Measurements from ENCODE around the gene LDB2. TPM values are rescaled to one million over a fixed set of nuclear protein-coding genes. Genes with fewer than 3 reads are reported as not detected.

The LDB2 gene
- total and polyA plus RNA-seq, 4 donors, result 41.7 to 88.2 (median 61.9) TPM

- H3K27me3 ChIP-seq (ENCODE audit: control insufficient read depth, insufficient read depth, low read length), result no peaks in the 10 kb centered on the region
- H3K36me3 ChIP-seq (ENCODE audit: control insufficient read depth, insufficient read depth, low read length), result no peaks in the 10 kb centered on the region
- no CpG with 5 or more reads among the region's 5 CpGs for WGBS (ENCODE audit: insufficient coverage)
- no peak overlapping the region for H3K27ac ChIP-seq (ENCODE audit: low read depth, low read length)
- no peak overlapping the region for H3K4me3 ChIP-seq (ENCODE audit: low read depth, low read length)
- DNase-seq (ENCODE audit: low read depth in 4 of 6, low spot score in 6 of 6), result no peak
- peaks cover 2% of the 10 kb centered on the region for H3K9me3 ChIP-seq (ENCODE audit: control insufficient read depth, insufficient read depth, low read length)
- no peaks in the 10 kb centered on the region for H3K4me1 ChIP-seq (ENCODE audit: control insufficient read depth, insufficient read depth, low read length)
Observed at GRCh38 chr4:16483540-16483939, 414.9 kb downstream of the LDB2 start.

GRCh38 chr4:16480011-16480410 lies 418.4 kb downstream of the LDB2 start:
- peak in 2 of 6 donors; percentile 23 to 24 for DNase-seq (ENCODE audit: low read depth in 4 of 6, low spot score in 6 of 6)
- 67% methylated on average over 1 of the region's 2 CpGs for WGBS (ENCODE audit: insufficient coverage)
- H3K27me3 ChIP-seq (ENCODE audit: control insufficient read depth, insufficient read depth, low read length), result no peaks in the 10 kb centered on the region

GRCh38 chr4:16472537-16472936 lies 425.9 kb downstream of the LDB2 start:
- no peak overlapping the region for H3K27ac ChIP-seq (ENCODE audit: low read depth, low read length)
- DNase-seq (ENCODE audit: low read depth in 4 of 6, low spot score in 6 of 6), result no peak
- WGBS (ENCODE audit: insufficient coverage), result no CpG with 5 or more reads among the region's 1 CpG
- no peaks in the 10 kb centered on the region for H3K4me1 ChIP-seq (ENCODE audit: control insufficient read depth, insufficient read depth, low read length)
- H3K4me3 ChIP-seq (ENCODE audit: low read depth, low read length), result no peak overlapping the region
- no peaks in the 10 kb centered on the region for H3K27me3 ChIP-seq (ENCODE audit: control insufficient read depth, insufficient read depth, low read length)
- H3K36me3 ChIP-seq (ENCODE audit: control insufficient read depth, insufficient read depth, low read length), result no peaks in the 10 kb centered on the region
- peaks cover 2% of the 10 kb centered on the region for H3K9me3 ChIP-seq (ENCODE audit: control insufficient read depth, insufficient read depth, low read length)

More at GRCh38 chr4:16480011-16480410, 418.4 kb downstream of the LDB2 start:
- no peaks in the 10 kb centered on the region for H3K36me3 ChIP-seq (ENCODE audit: control insufficient read depth, insufficient read depth, low read length)
- H3K4me3 ChIP-seq (ENCODE audit: low read depth, low read length), result no peak overlapping the region
- no peaks in the 10 kb centered on the region for H3K9me3 ChIP-seq (ENCODE audit: control insufficient read depth, insufficient read depth, low read length)
- H3K27ac ChIP-seq (ENCODE audit: low read depth, low read length), result no peak overlapping the region
- H3K4me1 ChIP-seq (ENCODE audit: control insufficient read depth, insufficient read depth, low read length), result no peaks in the 10 kb centered on the region

DNA sequence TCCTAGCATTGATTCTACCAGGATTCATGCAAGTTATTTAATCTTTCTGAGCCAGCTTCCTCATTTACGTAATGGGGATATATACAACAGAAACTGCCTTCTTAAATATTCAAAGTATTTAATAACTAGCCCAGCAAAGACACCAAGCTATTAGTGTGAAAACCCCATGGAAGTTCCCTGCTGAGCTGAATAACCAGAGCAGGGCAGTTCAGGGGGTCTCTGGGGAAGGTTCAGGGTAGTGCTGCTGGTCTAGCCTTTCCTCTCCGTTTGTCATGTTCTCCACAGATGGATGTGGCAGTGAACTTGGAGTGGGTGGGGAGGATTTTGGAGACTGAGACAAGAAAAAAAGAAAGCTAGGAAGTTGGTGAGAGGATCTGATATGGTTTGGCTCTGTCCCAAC lies 431.4 kb downstream of the LDB2 start:
- no peaks in the 10 kb centered on the region for H3K36me3 ChIP-seq (ENCODE audit: control insufficient read depth, insufficient read depth, low read length)
- no peaks in the 10 kb centered on the region for H3K27me3 ChIP-seq (ENCODE audit: control insufficient read depth, insufficient read depth, low read length)
- WGBS (ENCODE audit: insufficient coverage), result 80% methylated on average over 1 of the region's 2 CpGs
- DNase-seq (ENCODE audit: low read depth in 4 of 6, low spot score in 6 of 6), result no peak
- H3K9me3 ChIP-seq (ENCODE audit: control insufficient read depth, insufficient read depth, low read length), result no peaks in the 10 kb centered on the region
- no peaks in the 10 kb centered on the region for H3K4me1 ChIP-seq (ENCODE audit: control insufficient read depth, insufficient read depth, low read length)
- H3K27ac ChIP-seq (ENCODE audit: low read depth, low read length), result no peak overlapping the region
- H3K4me3 ChIP-seq (ENCODE audit: low read depth, low read length), result no peak overlapping the region

GRCh38 chr4:16466581-16466980 lies 431.9 kb downstream of the LDB2 start:
- Histone ChIP-seq H3K4me1 (ENCODE audit: control insufficient read depth, insufficient read depth, low read length) (no peaks in the 10 kb centered on the region), H3K36me3 (ENCODE audit: control insufficient read depth, insufficient read depth, low read length) (no peaks in the 10 kb centered on the region), H3K27ac (ENCODE audit: low read depth, low read length) (no peak overlapping the region), H3K4me3 (ENCODE audit: low read depth, low read length) (no peak overlapping the region), H3K27me3 (ENCODE audit: control insufficient read depth, insufficient read depth, low read length) (no peaks in the 10 kb centered on the region), H3K9me3 (ENCODE audit: control insufficient read depth, insufficient read depth, low read length) (no peaks in the 10 kb centered on the region)
- DNase-seq (ENCODE audit: low read depth in 4 of 6, low spot score in 6 of 6), result no peak
- 100% methylated on average over 1 of the region's 1 CpG for WGBS (ENCODE audit: insufficient coverage)

DNA sequence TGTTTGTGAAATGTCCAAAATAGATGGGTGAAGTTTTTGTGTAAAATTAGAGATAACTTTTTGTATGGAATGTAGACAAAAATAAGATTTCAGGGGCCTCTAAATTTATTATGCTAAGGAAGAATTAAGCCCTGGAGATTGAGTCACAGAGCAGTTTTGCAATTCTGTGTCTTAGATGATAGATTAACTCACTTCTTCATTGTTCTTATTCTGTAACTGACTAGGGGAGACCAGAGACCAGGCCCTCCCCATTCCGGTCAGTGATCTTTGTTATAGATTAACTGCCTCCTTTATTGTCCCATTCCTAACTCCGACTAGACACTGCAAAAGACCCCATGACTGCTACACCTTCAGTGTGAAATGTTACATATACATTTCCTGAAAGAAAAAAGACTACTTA lies 433.8 kb downstream of the LDB2 start:
- Histone ChIP-seq H3K9me3 (ENCODE audit: control insufficient read depth, insufficient read depth, low read length) (no peaks in the 10 kb centered on the region), H3K4me1 (ENCODE audit: control insufficient read depth, insufficient read depth, low read length) (no peaks in the 10 kb centered on the region), H3K36me3 (ENCODE audit: control insufficient read depth, insufficient read depth, low read length) (no peaks in the 10 kb centered on the region), H3K27me3 (ENCODE audit: control insufficient read depth, insufficient read depth, low read length) (no peaks in the 10 kb centered on the region), H3K27ac (ENCODE audit: low read depth, low read length) (no peak overlapping the region), H3K4me3 (ENCODE audit: low read depth, low read length) (no peak overlapping the region)
- DNase-seq (ENCODE audit: low read depth in 4 of 6, low spot score in 6 of 6), result no peak
- WGBS (ENCODE audit: insufficient coverage), result no CpG with 5 or more reads among the region's 2 CpGs

DNA sequence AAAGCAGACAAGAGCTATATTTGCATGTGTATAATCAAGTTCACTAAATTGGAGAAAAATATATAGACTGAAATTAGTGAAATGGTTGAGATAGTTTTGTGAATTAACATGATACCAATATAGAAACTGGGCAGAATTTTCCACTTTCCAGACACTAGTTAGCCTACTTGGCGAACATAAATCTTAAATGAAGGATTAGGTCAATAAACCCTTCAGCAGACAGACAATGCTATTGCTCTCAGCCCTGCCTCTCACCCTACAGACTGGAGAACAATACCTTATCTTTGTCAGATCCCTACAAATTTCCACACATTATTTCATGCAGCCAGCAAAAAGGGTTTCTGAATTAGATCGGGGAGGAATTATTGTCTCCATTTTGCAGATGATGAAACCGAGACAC lies 435.8 kb downstream of the LDB2 start:
- no peak for DNase-seq (ENCODE audit: low read depth in 4 of 6, low spot score in 6 of 6)
- H3K27me3 ChIP-seq (ENCODE audit: control insufficient read depth, insufficient read depth, low read length), result no peaks in the 10 kb centered on the region
- H3K4me3 ChIP-seq (ENCODE audit: low read depth, low read length), result no peak overlapping the region
- no peaks in the 10 kb centered on the region for H3K36me3 ChIP-seq (ENCODE audit: control insufficient read depth, insufficient read depth, low read length)
- no peaks in the 10 kb centered on the region for H3K4me1 ChIP-seq (ENCODE audit: control insufficient read depth, insufficient read depth, low read length)
- WGBS (ENCODE audit: insufficient coverage), result 38% methylated on average over 2 of the region's 3 CpGs
- H3K9me3 ChIP-seq (ENCODE audit: control insufficient read depth, insufficient read depth, low read length), result no peaks in the 10 kb centered on the region
- H3K27ac ChIP-seq (ENCODE audit: low read depth, low read length), result no peak overlapping the region

DNA sequence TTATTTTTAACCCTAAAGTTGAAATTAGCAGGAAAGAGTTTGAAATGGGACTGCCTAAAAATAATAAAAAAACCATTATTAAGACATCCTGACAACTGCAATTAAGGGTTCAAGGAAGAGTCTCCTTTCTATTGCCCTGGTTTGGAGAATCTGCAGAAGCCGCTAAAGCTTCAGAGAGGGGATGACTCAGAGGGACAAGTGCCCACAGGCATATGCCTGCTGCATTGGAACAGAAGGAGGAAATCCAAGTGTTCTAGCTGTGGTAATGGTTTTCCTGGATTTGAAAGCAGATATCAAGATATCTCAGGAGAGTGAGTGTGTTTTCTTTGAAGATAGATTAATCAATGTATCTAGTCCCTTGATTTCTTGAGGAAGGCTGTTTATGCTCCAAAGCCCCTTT lies 437.1 kb downstream of the LDB2 start:
- WGBS (ENCODE audit: insufficient coverage), result 93% methylated on average over 1 of the region's 1 CpG
- Histone ChIP-seq H3K9me3 (ENCODE audit: control insufficient read depth, insufficient read depth, low read length) (no peaks in the 10 kb centered on the region), H3K4me3 (ENCODE audit: low read depth, low read length) (no peak overlapping the region), H3K27me3 (ENCODE audit: control insufficient read depth, insufficient read depth, low read length) (no peaks in the 10 kb centered on the region), H3K36me3 (ENCODE audit: control insufficient read depth, insufficient read depth, low read length) (no peaks in the 10 kb centered on the region), H3K27ac (ENCODE audit: low read depth, low read length) (no peak overlapping the region), H3K4me1 (ENCODE audit: control insufficient read depth, insufficient read depth, low read length) (no peaks in the 10 kb centered on the region)
- DNase-seq (ENCODE audit: low read depth in 4 of 6, low spot score in 6 of 6), result no peak

DNA sequence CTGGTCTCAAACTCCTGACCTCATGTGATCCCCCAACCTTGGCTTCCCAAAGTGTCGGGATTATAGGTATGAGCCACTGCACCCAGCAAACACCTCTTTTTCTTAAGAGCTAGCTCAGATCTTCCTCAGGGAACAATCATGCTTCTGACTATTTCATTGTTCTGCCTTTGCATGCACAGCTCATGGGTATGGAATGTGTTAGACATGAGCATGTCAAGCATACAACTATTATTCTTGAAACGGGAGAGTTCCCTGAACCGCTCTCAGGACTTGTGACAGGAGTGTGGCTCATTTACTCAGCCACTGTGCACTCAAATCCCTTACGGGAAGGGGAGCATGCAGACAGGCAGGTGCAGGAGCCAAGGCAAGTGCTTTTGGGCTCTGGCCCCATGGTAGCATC lies 440.5 kb downstream of the LDB2 start:
- WGBS (ENCODE audit: insufficient coverage), result 89% methylated on average over 4 of the region's 4 CpGs
- no peaks in the 10 kb centered on the region for H3K9me3 ChIP-seq (ENCODE audit: control insufficient read depth, insufficient read depth, low read length)
- no peaks in the 10 kb centered on the region for H3K27me3 ChIP-seq (ENCODE audit: control insufficient read depth, insufficient read depth, low read length)
- H3K36me3 ChIP-seq (ENCODE audit: control insufficient read depth, insufficient read depth, low read length), result no peaks in the 10 kb centered on the region
- H3K4me3 ChIP-seq (ENCODE audit: low read depth, low read length), result no peak overlapping the region
- no peaks in the 10 kb centered on the region for H3K4me1 ChIP-seq (ENCODE audit: control insufficient read depth, insufficient read depth, low read length)
- H3K27ac ChIP-seq (ENCODE audit: low read depth, low read length), result no peak overlapping the region
- no peak for DNase-seq (ENCODE audit: low read depth in 4 of 6, low spot score in 6 of 6)
